Panc1 (cell line): Measurements from ENCODE around the gene PLA2G2D. TPM values are rescaled to one million over a fixed set of nuclear protein-coding genes. Genes with fewer than 3 reads are reported as not detected.

Source experiments
- ATAC-seq: fragments of 200-7000 bp; cut with Tn5 transposase; 2 replicates; pipeline ENCODE4 v1.9.1; 2020; ENCODE audit warnings: mild to moderate bottlenecking, moderate library complexity
- BruUV-seq: library from RNA; stranded (reverse); fragments of 400-500 nt; replicated peaks from 2 replicates; lab custom pipeline; 2021; lab: Mats Ljungman, UMichigan
- CTCF ChIA-PET: fragments of 300-600 bp; sonication (Branson Sonifier 250); formaldehyde crosslinking; loops from one replicate; lab custom pipeline; 2022; ENCODE audit warnings: antibody characterized with exemption; lab: Charles Lee
- POLR2A ChIA-PET: fragments of 300-600 bp; sonication (Branson Sonifier 250); formaldehyde crosslinking; loops from one replicate; lab custom pipeline; 2022; ENCODE audit warnings: antibody characterized with exemption; lab: Charles Lee
- DNase-seq: peaks from one replicate; pipeline ENCODE4 v3.0.0-alpha.2; 2010; ENCODE audit warnings: low read depth, low spot score
- H3K27ac ChIP-seq: 2 replicates; pipeline ENCODE4 v1.5.1; 2011; ENCODE audit warnings: mild to moderate bottlenecking, low read length, inconsistent platforms
- H3K27me3 ChIP-seq: fragments of 200-500 bp; sonication (Bioruptor generic); 2 replicates; pipeline ENCODE4 v1.6.0; 2014; ENCODE audit warnings: low read length, inconsistent platforms; ENCODE audit not compliant: control insufficient read depth, insufficient read depth
- H3K36me3 ChIP-seq: fragments of 200-500 bp; sonication (Bioruptor generic); 2 replicates; pipeline ENCODE4 v1.5.1; 2014; ENCODE audit warnings: inconsistent platforms, mild to moderate bottlenecking, low read length, moderate library complexity; ENCODE audit not compliant: control insufficient read depth, insufficient read depth
- H3K4me1 ChIP-seq: 2 replicates; pipeline ENCODE4 v1.5.1; 2011; ENCODE audit warnings: inconsistent platforms, mild to moderate bottlenecking, low read length, moderate library complexity; ENCODE audit not compliant: control insufficient read depth, insufficient read depth
- H3K4me3 ChIP-seq, 2 experiments: 2 replicates each; pipeline ENCODE4 v1.5.1; 2011 to 2012; ENCODE audit warnings: low read depth in 2 of 2, low read length in 2 of 2, mild to moderate bottlenecking in 2 of 2, inconsistent platforms in 1 of 2, moderate library complexity in 1 of 2
- H3K9me3 ChIP-seq: fragments of 200-500 bp; sonication (Bioruptor generic); 2 replicates; pipeline ENCODE4 v1.5.1; 2014; ENCODE audit warnings: low read depth, mild to moderate bottlenecking, inconsistent platforms, low read length, moderate library complexity; ENCODE audit not compliant: control insufficient read depth, insufficient read depth
- POLR2AphosphoS5 ChIP-seq: IDR thresholded peaks from 2 replicates; pipeline ENCODE4 v1.6.1; 2012; ENCODE audit warnings: mild to moderate bottlenecking, low read depth, low read length, moderate library complexity
- SIN3A ChIP-seq: IDR thresholded peaks from 2 replicates; pipeline ENCODE4 v1.6.1; 2012; ENCODE audit warnings: low read depth, mild to moderate bottlenecking, low read length, moderate library complexity, borderline replicate concordance; ENCODE audit not compliant: insufficient read depth
- TCF7L2 ChIP-seq: IDR thresholded peaks from 2 replicates; pipeline ENCODE4 v1.6.1; 2011; ENCODE audit warnings: mild to moderate bottlenecking, low read depth, low read length, inconsistent platforms
- in situ Hi-C: cut with HindIII; loops from 2 replicates; pipeline ENCODE4 v1.10.0; 2016; ENCODE audit warnings: low sequenced_read_pairs, low pct_unique_long_range_greater_than_20kb
- intact Hi-C: fragments of 100-400 bp; cut with micrococcal nuclease; formaldehyde crosslinking; loops from one replicate; pipeline ENCODE4 v1.10.0; 2022; ENCODE audit not compliant: unreplicated experiment
- total RNA-seq: library from RNA; stranded (reverse); gene quantifications from one replicate; pipeline ENCODE4 v1.2.1, GENCODE V29; 2021; ENCODE audit not compliant: unreplicated experiment
- TF ChIP-seq, protein P1 (sequence below), 2 experiments: IDR thresholded peaks; 2 replicates each; pipeline ENCODE4 v1.6.1; 2011 to 2012; ENCODE audit warnings: low read depth in 2 of 2, control low read depth in 1 of 2, low read length in 1 of 2, mild to moderate bottlenecking in 1 of 2, moderate library complexity in 1 of 2; ENCODE audit not compliant: insufficient read depth in 1 of 2
- TF ChIP-seq, protein P2 (sequence below): fragments of 450-650 bp; IDR thresholded peaks from 2 replicates; pipeline ENCODE4 v1.5.1; 2017; ENCODE audit warnings: mild to moderate bottlenecking

Gene PLA2G2D
- total RNA-seq, 1 experiment from 2014 or later = not detected

DNA sequence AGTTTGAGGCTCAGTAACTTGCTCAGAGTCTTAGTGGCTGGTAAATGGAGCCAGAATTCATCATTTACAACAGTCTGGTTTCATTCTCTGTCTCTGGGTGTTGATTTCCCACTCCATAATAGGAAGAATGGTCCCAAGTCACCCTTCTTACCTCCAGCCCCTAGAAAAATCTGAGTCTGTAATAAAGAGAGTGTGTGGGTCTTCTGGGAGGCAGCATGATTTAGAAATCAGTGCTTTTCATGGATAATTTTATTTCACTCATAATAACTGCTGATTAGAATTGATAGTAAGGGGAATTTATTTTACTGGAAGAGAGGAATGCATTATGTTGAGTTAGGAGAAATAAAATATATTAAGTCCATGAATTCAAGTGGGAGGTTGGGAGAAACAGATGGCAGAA, 2.1 kb downstream of the PLA2G2D start:
- DNase-seq = no peak
- TF ChIP-seq SIN3A = no peak
- no peak for TF ChIP-seq TCF7L2
- no peak for TF ChIP-seq POLR2AphosphoS5
- TF ChIP-seq, protein P1, sequence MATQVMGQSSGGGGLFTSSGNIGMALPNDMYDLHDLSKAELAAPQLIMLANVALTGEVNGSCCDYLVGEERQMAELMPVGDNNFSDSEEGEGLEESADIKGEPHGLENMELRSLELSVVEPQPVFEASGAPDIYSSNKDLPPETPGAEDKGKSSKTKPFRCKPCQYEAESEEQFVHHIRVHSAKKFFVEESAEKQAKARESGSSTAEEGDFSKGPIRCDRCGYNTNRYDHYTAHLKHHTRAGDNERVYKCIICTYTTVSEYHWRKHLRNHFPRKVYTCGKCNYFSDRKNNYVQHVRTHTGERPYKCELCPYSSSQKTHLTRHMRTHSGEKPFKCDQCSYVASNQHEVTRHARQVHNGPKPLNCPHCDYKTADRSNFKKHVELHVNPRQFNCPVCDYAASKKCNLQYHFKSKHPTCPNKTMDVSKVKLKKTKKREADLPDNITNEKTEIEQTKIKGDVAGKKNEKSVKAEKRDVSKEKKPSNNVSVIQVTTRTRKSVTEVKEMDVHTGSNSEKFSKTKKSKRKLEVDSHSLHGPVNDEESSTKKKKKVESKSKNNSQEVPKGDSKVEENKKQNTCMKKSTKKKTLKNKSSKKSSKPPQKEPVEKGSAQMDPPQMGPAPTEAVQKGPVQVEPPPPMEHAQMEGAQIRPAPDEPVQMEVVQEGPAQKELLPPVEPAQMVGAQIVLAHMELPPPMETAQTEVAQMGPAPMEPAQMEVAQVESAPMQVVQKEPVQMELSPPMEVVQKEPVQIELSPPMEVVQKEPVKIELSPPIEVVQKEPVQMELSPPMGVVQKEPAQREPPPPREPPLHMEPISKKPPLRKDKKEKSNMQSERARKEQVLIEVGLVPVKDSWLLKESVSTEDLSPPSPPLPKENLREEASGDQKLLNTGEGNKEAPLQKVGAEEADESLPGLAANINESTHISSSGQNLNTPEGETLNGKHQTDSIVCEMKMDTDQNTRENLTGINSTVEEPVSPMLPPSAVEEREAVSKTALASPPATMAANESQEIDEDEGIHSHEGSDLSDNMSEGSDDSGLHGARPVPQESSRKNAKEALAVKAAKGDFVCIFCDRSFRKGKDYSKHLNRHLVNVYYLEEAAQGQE (IDR thresholded peaks at IDR 0.05; ENCODE audit: insufficient read depth in 1 of 2, low read depth in 2 of 2, low read length in 1 of 2) = no peak
- TF ChIP-seq, protein P2, sequence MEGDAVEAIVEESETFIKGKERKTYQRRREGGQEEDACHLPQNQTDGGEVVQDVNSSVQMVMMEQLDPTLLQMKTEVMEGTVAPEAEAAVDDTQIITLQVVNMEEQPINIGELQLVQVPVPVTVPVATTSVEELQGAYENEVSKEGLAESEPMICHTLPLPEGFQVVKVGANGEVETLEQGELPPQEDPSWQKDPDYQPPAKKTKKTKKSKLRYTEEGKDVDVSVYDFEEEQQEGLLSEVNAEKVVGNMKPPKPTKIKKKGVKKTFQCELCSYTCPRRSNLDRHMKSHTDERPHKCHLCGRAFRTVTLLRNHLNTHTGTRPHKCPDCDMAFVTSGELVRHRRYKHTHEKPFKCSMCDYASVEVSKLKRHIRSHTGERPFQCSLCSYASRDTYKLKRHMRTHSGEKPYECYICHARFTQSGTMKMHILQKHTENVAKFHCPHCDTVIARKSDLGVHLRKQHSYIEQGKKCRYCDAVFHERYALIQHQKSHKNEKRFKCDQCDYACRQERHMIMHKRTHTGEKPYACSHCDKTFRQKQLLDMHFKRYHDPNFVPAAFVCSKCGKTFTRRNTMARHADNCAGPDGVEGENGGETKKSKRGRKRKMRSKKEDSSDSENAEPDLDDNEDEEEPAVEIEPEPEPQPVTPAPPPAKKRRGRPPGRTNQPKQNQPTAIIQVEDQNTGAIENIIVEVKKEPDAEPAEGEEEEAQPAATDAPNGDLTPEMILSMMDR = no peak
- ATAC-seq = no peak
- Histone ChIP-seq H3K9me3 (no peaks in the 10 kb centered on the region), H3K27ac (no peak overlapping the region), H3K4me3 (no peak overlapping the region), H3K4me1 (no peaks in the 10 kb centered on the region), H3K36me3 (no peaks in the 10 kb centered on the region), H3K27me3 (peaks cover 16% of the 10 kb centered on the region)
- in situ Hi-C loops = no loop called here
- intact Hi-C loops = no loop called here
- ChIA-PET POLR2A (no interaction called here), CTCF (no interaction called here)
- BruUV-seq = no TSS peak

DNA sequence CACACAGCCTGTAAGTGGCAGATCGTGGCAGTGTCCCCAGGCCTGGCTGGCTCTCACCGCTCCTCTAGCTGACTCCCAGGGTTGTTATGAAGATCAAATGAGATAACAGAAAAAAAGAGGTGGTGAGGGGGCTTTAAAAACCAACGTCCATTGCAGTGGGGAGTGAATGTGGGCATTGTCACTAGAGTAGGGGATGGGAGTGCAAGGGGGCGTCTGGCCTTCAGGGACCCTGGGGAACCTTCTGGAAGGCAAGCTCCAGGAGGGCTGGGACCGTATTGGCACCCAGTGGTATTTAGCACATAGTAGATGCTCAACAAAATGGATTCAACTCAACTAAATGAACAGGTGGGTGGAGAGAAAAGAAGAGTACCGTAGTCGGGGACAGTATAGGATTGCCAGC, 3.4 kb downstream of the PLA2G2D start:
- DNase-seq (no peak), ATAC-seq (no peak)
- POLR2A ChIA-PET = no interaction called here
- intact Hi-C loops (no loop called here), in situ Hi-C loops (no loop called here)
- no peaks in the 10 kb centered on the region for H3K36me3 ChIP-seq
- TF ChIP-seq SIN3A (no peak), POLR2AphosphoS5 (no peak), TCF7L2 (no peak)
- TF ChIP-seq, protein P1 (IDR thresholded peaks at IDR 0.05; ENCODE audit: insufficient read depth in 1 of 2, low read depth in 2 of 2, low read length in 1 of 2) = no peak
- TF ChIP-seq, protein P2 = no peak
- no peak overlapping the region for H3K27ac ChIP-seq
- peaks cover 7% of the 10 kb centered on the region for H3K27me3 ChIP-seq
- no peaks in the 10 kb centered on the region for H3K9me3 ChIP-seq
- CTCF ChIA-PET = no interaction called here
- H3K4me1 ChIP-seq = no peaks in the 10 kb centered on the region
- H3K4me3 ChIP-seq = no peak overlapping the region
- no TSS peak for BruUV-seq
